ENCODE data around the gene GZMH.
A peak's percentile ranks its signal among the peaks of the same experiment; 100 is the strongest.
"Not testable (repeated sequence)": the region's sequence is repeated elsewhere in the genome, so short reads cannot be mapped to it uniquely, and the experiment has no call there.

Gene GZMH

GRCh38 chr14:24595073-24595808 lies 14.2 kb downstream of the GZMH start:
- DNase-seq (ENCODE audit: low read depth), result no peak

DNA sequence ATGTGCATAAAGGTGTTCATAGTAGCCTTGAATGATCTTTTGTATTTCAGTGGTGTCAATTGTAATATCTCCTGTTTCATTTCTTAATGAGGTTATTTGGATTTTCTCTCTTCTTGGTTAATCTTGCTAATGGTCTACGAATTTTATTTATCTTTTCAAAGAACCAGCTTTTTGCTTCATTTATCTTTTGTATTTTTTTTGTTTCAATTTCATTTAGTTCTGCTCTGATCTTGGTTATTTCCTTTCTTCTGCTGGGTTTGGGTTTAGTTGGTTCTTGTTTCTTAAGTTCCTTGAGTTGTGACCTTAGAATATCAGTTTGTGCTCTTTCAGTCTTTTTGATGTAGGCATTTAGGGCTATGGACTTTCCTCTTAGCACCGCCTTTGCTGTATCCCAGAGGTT lies 18.5 kb downstream of the GZMH start:
- DNase-seq (ENCODE audit: low read depth), result not testable (repeated sequence)

GRCh38 chr14:24584402-24584801 lies 25.1 kb downstream of the GZMH start:
- not testable (repeated sequence) for DNase-seq (ENCODE audit: low read depth)

- DNase-seq (ENCODE audit: low read depth), result no peak
These were observed 30.9 kb downstream of the GZMH start for GRCh38 chr14:24578558-24578957.

GRCh38 chr14:24576771-24577170 lies 32.7 kb downstream of the GZMH start:
- no peak for DNase-seq (ENCODE audit: low read depth)

- DNase-seq (ENCODE audit: low read depth), result no peak
These were observed 33.3 kb downstream of the GZMH start, which contains the start of gene CTSG for GRCh38 chr14:24576182-24576581. TSS of gene CTSG (minus strand) at chr14:24576250. CDS start at chr14:24576223, 27 bp downstream.

GRCh38 chr14:24574206-24574774 lies 35.2 kb downstream of the GZMH start:
- no peak for DNase-seq (ENCODE audit: low read depth)

DNA sequence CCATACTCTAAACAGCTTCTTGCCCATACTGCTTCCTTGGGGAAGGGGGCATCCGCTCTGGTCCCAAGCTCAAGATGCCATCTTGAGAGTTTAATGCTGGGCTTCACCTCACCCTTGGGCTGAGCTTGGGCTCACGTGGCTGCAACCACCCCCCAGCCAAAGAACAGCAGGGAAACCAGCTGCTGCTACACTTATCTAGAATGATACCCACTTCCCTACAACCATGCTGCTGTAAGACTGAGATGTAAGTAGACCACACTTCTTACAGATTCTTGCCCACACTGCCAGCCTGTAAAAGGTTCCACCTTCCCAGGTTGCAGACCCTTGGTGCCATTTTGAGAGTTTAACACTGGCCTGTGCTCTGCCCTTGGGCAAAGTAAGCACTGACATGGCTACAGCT lies 43.2 kb downstream of the GZMH start:
- DNase-seq (ENCODE audit: low read depth), result no peak

DNA sequence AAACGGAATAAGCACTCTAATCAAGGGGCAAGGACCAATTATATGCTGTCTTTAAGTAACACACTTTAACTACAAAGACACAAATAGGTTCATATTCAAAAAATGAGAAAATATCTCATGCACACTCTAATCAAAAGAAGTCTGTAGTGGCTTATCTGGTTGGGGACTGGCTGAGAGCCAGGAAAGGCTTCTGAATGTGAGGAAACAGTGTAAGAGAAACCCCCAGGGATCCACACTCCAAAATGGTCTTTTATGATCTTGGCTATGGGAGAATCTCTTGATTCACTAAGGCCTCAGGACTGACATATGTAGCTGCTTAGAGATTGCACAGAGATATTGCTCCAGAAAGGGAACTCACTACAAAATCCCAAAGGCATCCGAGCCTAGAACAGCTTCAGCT lies 43.7 kb downstream of the GZMH start:
- DNase-seq (ENCODE audit: low read depth), result no peak

DNA sequence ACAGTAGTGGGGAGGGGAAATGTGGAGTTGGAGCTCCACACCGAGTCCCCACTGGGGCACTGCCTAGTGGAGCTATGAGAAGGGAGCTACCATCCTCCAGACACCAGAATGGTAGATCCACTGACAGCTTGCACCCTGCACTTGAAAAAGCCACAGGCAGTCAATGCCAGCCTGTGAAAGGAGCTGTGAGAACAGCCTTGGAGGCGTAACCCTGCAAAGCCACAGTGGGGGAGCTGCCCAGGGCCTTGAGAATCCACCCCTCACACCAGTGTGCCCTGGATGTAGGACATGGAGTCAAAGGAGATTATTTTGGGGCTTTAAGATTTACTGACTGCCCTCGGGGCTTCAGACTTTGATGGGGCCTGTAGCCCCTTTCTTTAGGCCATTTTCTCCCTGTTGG lies 46.0 kb downstream of the GZMH start:
- DNase-seq (ENCODE audit: low read depth), result no peak

GRCh38 chr14:24556756-24557155 lies 52.7 kb downstream of the GZMH start:
- DNase-seq (ENCODE audit: low read depth), result peak; percentile 9

Measured in HS-5 (cell line).